K562 (cell line): ENCODE data around the gene CAPZB. TPM values are rescaled to one million over a fixed set of nuclear protein-coding genes. Genes with fewer than 3 reads are reported as not detected.

Experiments used
- ATAC-seq: fragments of 200-7000 bp; cut with Tn5 transposase; 3 replicates; pipeline ENCODE4 v1.9.1; 2020; ENCODE audit warnings: moderate library complexity
- BruUV-seq: library from RNA; stranded (reverse); fragments of 400-500 nt; replicated peaks from 2 replicates; lab custom pipeline; 2021; lab: Mats Ljungman, UMichigan
- CTCF ChIA-PET: fragments of 300-600 bp; formaldehyde crosslinking; extraction: SDS; loops from one replicate; lab custom pipeline; 2021; ENCODE audit warnings: low intra/inter-chr PET ratio; lab: Yijun Ruan, JAX
- POLR2A ChIA-PET: fragments of 300-600, 350-650 bp; sonication (Branson Sonifier 250); formaldehyde crosslinking; extraction: SDS; loops from one replicate; lab custom pipeline; 2021; ENCODE audit warnings: antibody characterized with exemption, inconsistent platforms; lab: Yijun Ruan, JAX
- DNase-seq, 4 experiments: peaks; one replicate each; pipeline versions ENCODE4 v3.0.0 to v3.0.0-alpha.2; 2011 to 2018; ENCODE audit warnings: low spot score in 3 of 4, mixed read lengths in 3 of 4; ENCODE audit errors: extremely low read depth in 1 of 4
- FAIRE-seq: peaks from 2 replicates; lab custom pipeline; 2011; peaks lifted over from hg19 to GRCh38; lab: Jason Lieb, UNC
- H2AFZ ChIP-seq: 2 replicates; pipeline ENCODE4 v1.6.0; 2011; ENCODE audit warnings: low read depth, low read length, control low read depth, inconsistent platforms
- H3K27ac ChIP-seq: fragments of 200-600 bp; 3 replicates; pipeline ENCODE4 v1.8.0; 2011; ENCODE audit warnings: low read depth, mild to moderate bottlenecking, control low read depth, inconsistent platforms, low read length, moderate library complexity, mixed read lengths; ENCODE audit errors: extremely low read depth
- H3K27me3 ChIP-seq, 2 experiments: fragments of 300-600 bp in 1 of 2; 2 replicates in 1 of 2; 3 replicates in 1 of 2; pipeline versions ENCODE4 v1.6.0 to v1.8.0; 2011; ENCODE audit warnings: inconsistent platforms in 2 of 2, low read length in 2 of 2, mild to moderate bottlenecking in 1 of 2, mixed read lengths in 1 of 2, moderate library complexity in 1 of 2; ENCODE audit not compliant: control insufficient read depth in 2 of 2, insufficient read depth in 2 of 2
- H3K36me3 ChIP-seq: fragments of 300-600 bp; 3 replicates; pipeline ENCODE4 v1.8.0; 2011; ENCODE audit warnings: mild to moderate bottlenecking, low read length, inconsistent platforms; ENCODE audit not compliant: control insufficient read depth, insufficient read depth
- H3K4me1 ChIP-seq, 2 experiments: fragments of 200-600 bp in 1 of 2; replicated peaks in 1 of 2; 2 replicates in 1 of 2; 3 replicates in 1 of 2; pipeline versions ENCODE4 v1.5.1 to v1.8.0; 2011; ENCODE audit warnings: inconsistent platforms in 2 of 2, low read length in 2 of 2, mild to moderate bottlenecking in 1 of 2, mixed read lengths in 1 of 2, moderate library complexity in 1 of 2; ENCODE audit not compliant: control insufficient read depth in 2 of 2, insufficient read depth in 2 of 2
- H3K4me2 ChIP-seq: 2 replicates; pipeline ENCODE4 v1.6.1; 2011; ENCODE audit warnings: low read length, control low read depth, inconsistent platforms, mixed read lengths; ENCODE audit not compliant: insufficient read depth
- H3K4me3 ChIP-seq: fragments of 200-600 bp; sonication (generic), shearing (Covaris generic); 2 replicates; pipeline ENCODE4 v1.5.1; 2016; ENCODE audit warnings: control low read depth, inconsistent platforms
- H3K79me2 ChIP-seq: fragments of 200-600 bp; 3 replicates; pipeline ENCODE4 v1.8.0; 2011; ENCODE audit warnings: low read length, inconsistent platforms; ENCODE audit not compliant: control insufficient read depth, insufficient read depth
- H3K9ac ChIP-seq, 2 experiments: 2 replicates each; pipeline versions ENCODE4 v1.6.0 to v1.6.1; 2011; ENCODE audit warnings: low read depth in 2 of 2, low read length in 2 of 2, control low read depth in 1 of 2, inconsistent platforms in 1 of 2, mild to moderate bottlenecking in 1 of 2, mixed read lengths in 1 of 2; ENCODE audit not compliant: insufficient read depth in 1 of 2
- H3K9me1 ChIP-seq: one replicate; pipeline ENCODE4 v1.6.0; 2011; ENCODE audit warnings: inconsistent platforms, mild to moderate bottlenecking, low read length, moderate library complexity; ENCODE audit not compliant: control insufficient read depth, insufficient read depth
- H3K9me3 ChIP-seq: replicated peaks from 2 replicates; pipeline ENCODE4 v1.5.1; 2011; ENCODE audit warnings: low read depth, low read length, inconsistent platforms; ENCODE audit not compliant: control insufficient read depth, insufficient read depth
- H4K20me1 ChIP-seq: replicated peaks from 2 replicates; pipeline ENCODE4 v1.6.1; 2011; ENCODE audit warnings: low read length, inconsistent platforms, mixed read lengths; ENCODE audit not compliant: control insufficient read depth, insufficient read depth
- BRD9 ChIP-seq: fragments of 450-650 bp; IDR thresholded peaks from 2 replicates; pipeline ENCODE4 v1.6.1; 2018; ENCODE audit warnings: low read depth; ENCODE audit not compliant: partially characterized antibody
- CBX2 ChIP-seq: fragments of 200-600 bp; sonication (generic); IDR thresholded peaks from one replicate; pipeline ENCODE4 v1.6.1; 2012; ENCODE audit warnings: mild to moderate bottlenecking, low read length, inconsistent platforms; ENCODE audit not compliant: insufficient read depth, poor library complexity, severe bottlenecking
- GTF3C2 ChIP-seq: IDR thresholded peaks from 3 replicates; pipeline ENCODE4 v1.6.1; 2011; ENCODE audit warnings: borderline replicate concordance, mild to moderate bottlenecking, moderate library complexity; ENCODE audit not compliant: insufficient read length; ENCODE audit errors: extremely low read depth
- MCM7 ChIP-seq, 2 experiments: fragments of 450-650 bp; IDR thresholded peaks; 2 replicates each; pipeline ENCODE4 v1.6.1; 2016 to 2018
- NR0B1 ChIP-seq: fragments of 450-650 bp; IDR thresholded peaks from one replicate; pipeline ENCODE4 v1.6.1; 2018; ENCODE audit warnings: mild to moderate bottlenecking, moderate library complexity; ENCODE audit not compliant: partially characterized antibody
- PBX2 ChIP-seq, 2 experiments: IDR thresholded peaks in 1 of 2; conservative IDR thresholded peaks in 1 of 2; 2 replicates each; pipeline ENCODE4 v1.6.1; 2016; ENCODE audit warnings: low read depth in 2 of 2, mild to moderate bottlenecking in 1 of 2, missing compliant biosample characterization in 1 of 2, missing genetic modification characterization in 1 of 2, moderate library complexity in 1 of 2
- RBM25 ChIP-seq: fragments of 200-400 bp; formaldehyde crosslinking; IDR thresholded peaks from 2 replicates; pipeline ENCODE4 v1.6.1; 2018; ENCODE audit warnings: low read length, low read depth, moderate library complexity; ENCODE audit not compliant: severe bottlenecking
- SAP30 ChIP-seq: fragments of 200-600 bp; sonication (generic); IDR thresholded peaks from 2 replicates; pipeline ENCODE4 v1.6.1; 2012; ENCODE audit warnings: borderline replicate concordance, low read depth, mild to moderate bottlenecking, moderate library complexity, low read length, control low read depth, inconsistent platforms; ENCODE audit not compliant: insufficient read depth, poor library complexity, severe bottlenecking
- SMAD4 ChIP-seq: fragments of 250-450 bp; sonication (Bioruptor Pico); conservative IDR thresholded peaks from 2 replicates; pipeline ENCODE4 v1.8.0; 2021; ENCODE audit warnings: inconsistent platforms, mild to moderate bottlenecking, moderate library complexity
- TSC22D4 ChIP-seq: fragments of 450-650 bp; IDR thresholded peaks from 2 replicates; pipeline ENCODE4 v1.6.1; 2016; ENCODE audit warnings: missing genetic modification characterization, missing biosample characterization, control low read depth
- ZNF12 ChIP-seq: sonication (generic); formaldehyde crosslinking; IDR thresholded peaks from 2 replicates; pipeline ENCODE4 v1.4.0; 2020; ENCODE audit warnings: mild to moderate bottlenecking, missing genetic modification reagents
- ZNF311 ChIP-seq: fragments of 250-450 bp; sonication (Bioruptor Pico); IDR thresholded peaks from 2 replicates; pipeline ENCODE4 v1.4.0; 2020; ENCODE audit warnings: mild to moderate bottlenecking, moderate library complexity
- ZNF707 ChIP-seq: fragments of 250-450 bp; sonication (Bioruptor Pico); conservative IDR thresholded peaks from 2 replicates; pipeline ENCODE4 v1.8.0; 2022; ENCODE audit warnings: inconsistent platforms, mild to moderate bottlenecking, moderate library complexity
- WGBS: fragments of 100-300 bp; shearing (Covaris generic); methylation state at CpG from one replicate; pipeline ENCODE4 v1.1.6; 2016; ENCODE audit warnings: low coverage, mixed read lengths; ENCODE audit not compliant: insufficient coverage; ENCODE audit errors: missing lambda C conversion rate; 5-methylcytosine and 5-hydroxymethylcytosine counted together
- in situ Hi-C: fragments of 300-500 bp; cut with MboI; formaldehyde crosslinking; loops from 4 replicates; pipeline ENCODE4 v1.15.0; 2018; ENCODE audit warnings: inconsistent platforms, mixed read lengths
- intact Hi-C: fragments of 100-400 bp; cut with micrococcal nuclease; formaldehyde crosslinking; loops from 2 replicates; pipeline ENCODE4 v1.14.2; 2022
- polyA plus RNA-seq, 8 experiments: library from polyadenylated mRNA; depleted of rRNA in 4 of 8; stranded (reverse) in 5 of 8; unstranded in 3 of 8; fragments of >200 nt; fragmentation: Nextera tagmentation in 2 of 8; fragmentation: Illumina TruSeq in 1 of 8; extraction: Ambion mirVana in 2 of 8; extraction: Trizol in 1 of 8; gene quantifications; 2 replicates each; pipeline versions ENCODE4 v1.2.1 to v1.2.3, GENCODE V29; 2011 to 2014; ENCODE audit warnings: inconsistent platforms in 1 of 8, missing spikeins in 1 of 8
- total RNA-seq, 7 experiments: library from RNA; depleted of rRNA in 6 of 7; stranded (reverse); fragments of >200 nt in 6 of 7; fragmentation: Illumina TruSeq in 2 of 7; extraction: Trizol in 2 of 7; gene quantifications; 2 replicates each; pipeline versions ENCODE4 v1.2.1 to v1.2.3, GENCODE V29; 2011 to 2021; ENCODE audit warnings: low replicate concordance in 1 of 7

The CAPZB gene
- total and polyA plus RNA-seq, 9 of the 15 experiments (the other 6 are each of a cell fraction or from before 2014, with no cell fraction given), result 57.6 to 297 (median 125) TPM

- H3K4me1 ChIP-seq, result peaks cover 34 to 35% of the 10 kb centered on the region in 2 experiments
- H3K79me2 ChIP-seq, result peaks cover 43% of the 10 kb centered on the region
- WGBS, result 8% methylated on average over 8 of the region's 8 CpGs
- peak; percentile 79 for ATAC-seq
- H3K4me3 ChIP-seq, result no peak overlapping the region
- H3K36me3 ChIP-seq, result peaks cover 8% of the 10 kb centered on the region; the same call in 1 of the 3 replicates
- peak; percentile 62 to 90 (median 72) for DNase-seq
- peaks cover 10% of the 10 kb centered on the region for H3K9me1 ChIP-seq
- BruUV-seq, result no TSS peak
- peak overlapping the region; percentile 58 for H3K4me2 ChIP-seq
- in situ Hi-C loops (no loop called here), intact Hi-C loops (no loop called here)
- FAIRE-seq, result peak; percentile 93
- H3K27ac ChIP-seq, result peak overlapping the region; percentile 32; the same call in 2 of the 3 replicates
- H3K9ac ChIP-seq, result peak overlapping the region in 1 of 2 experiments; percentile 40; a peak in 1 of 4 replicates
- H3K9me3 ChIP-seq, result no peaks in the 10 kb centered on the region
- H2AFZ ChIP-seq, result no peak overlapping the region
- ChIA-PET CTCF (no interaction called here), POLR2A (interaction anchor here (0.7 to 1.3 kb wide), 7 partner anchors 9 to 72 kb away, joined by 3 to 4 read pairs (median 3); no protein-coding TSS in a partner anchor)
- H4K20me1 ChIP-seq, result peaks cover 47% of the 10 kb centered on the region
- H3K27me3 ChIP-seq, result no peaks in the 10 kb centered on the region
- TF ChIP-seq TSC22D4 (tag), result no peak
- no peak for TF ChIP-seq NR0B1
- no peak for TF ChIP-seq PBX2 (CRISPR knock-in tag; IDR thresholded peaks at IDR 0.05; ENCODE audit: low read depth)
- no peak for TF ChIP-seq PBX2 (tag; conservative IDR thresholded peaks at IDR 0.05; ENCODE audit: low read depth)
- no peak for TF ChIP-seq ZNF311
- no peak for TF ChIP-seq ZNF12 (CRISPR knock-in tag)
- TF ChIP-seq ZNF707 (CRISPR knock-in tag), result no peak
- peak; percentile 86 for TF ChIP-seq SMAD4
- no peak for TF ChIP-seq MCM7 (IDR thresholded peaks at IDR 0.05)
- no peak for TF ChIP-seq CBX2
- TF ChIP-seq BRD9, result no peak
- TF ChIP-seq RBM25, result no peak
- no peak for TF ChIP-seq SAP30
- no peak for TF ChIP-seq GTF3C2
Observed at GRCh38 chr1:19407494-19408096, 77.7 kb downstream of the CAPZB start.
